Neuron (in vitro differentiated cells): Measurements from ENCODE around the gene SNRPA1.

ENCODE experiments used
- H2AFZ ChIP-seq: one replicate; pipeline ENCODE4 v1.6.1; 2013; ENCODE audit warnings: low read depth, mild to moderate bottlenecking, inconsistent platforms, low read length, moderate library complexity
- H3K27me3 ChIP-seq: one replicate; pipeline ENCODE4 v1.6.1; 2013; ENCODE audit warnings: low read length; ENCODE audit not compliant: insufficient read depth
- H3K36me3 ChIP-seq: one replicate; pipeline ENCODE4 v1.6.1; 2013; ENCODE audit warnings: low read length; ENCODE audit not compliant: insufficient read depth
- H3K4me1 ChIP-seq: one replicate; pipeline ENCODE4 v1.6.1; 2013; ENCODE audit warnings: low read length; ENCODE audit not compliant: insufficient read depth
- H3K4me3 ChIP-seq: 2 replicates; pipeline ENCODE4 v1.5.1; 2013; ENCODE audit warnings: mild to moderate bottlenecking, low read length, moderate library complexity
- H3K9me3 ChIP-seq: one replicate; pipeline ENCODE4 v1.6.1; 2013; ENCODE audit warnings: low read length

The SNRPA1 gene

GRCh38 chr15:101325263-101326025, 30.4 kb upstream of the SNRPA1 start:
- Histone ChIP-seq H3K27me3 (no peaks in the 10 kb centered on the region), H3K4me3 (no peak overlapping the region), H3K36me3 (no peaks in the 10 kb centered on the region), H2AFZ (no peak overlapping the region), H3K4me1 (no peaks in the 10 kb centered on the region), H3K9me3 (no peaks in the 10 kb centered on the region)

- Histone ChIP-seq H3K36me3 (no peaks in the 10 kb centered on the region), H3K4me1 (no peaks in the 10 kb centered on the region), H3K9me3 (no peaks in the 10 kb centered on the region), H2AFZ (no peak overlapping the region), H3K4me3 (no peak overlapping the region), H3K27me3 (no peaks in the 10 kb centered on the region)
Observed at GRCh38 chr15:101324524-101325177, 29.6 kb upstream of the SNRPA1 start.

GRCh38 chr15:101323793-101324523, 28.9 kb upstream of the SNRPA1 start:
- no peak overlapping the region for H3K4me3 ChIP-seq
- H3K4me1 ChIP-seq = no peaks in the 10 kb centered on the region
- no peaks in the 10 kb centered on the region for H3K9me3 ChIP-seq
- no peaks in the 10 kb centered on the region for H3K27me3 ChIP-seq
- H3K36me3 ChIP-seq = no peaks in the 10 kb centered on the region
- no peak overlapping the region for H2AFZ ChIP-seq

GRCh38 chr15:101322854-101323477, 27.9 kb upstream of the SNRPA1 start:
- no peak overlapping the region for H3K4me3 ChIP-seq
- no peaks in the 10 kb centered on the region for H3K4me1 ChIP-seq
- H3K36me3 ChIP-seq = no peaks in the 10 kb centered on the region
- H3K9me3 ChIP-seq = no peaks in the 10 kb centered on the region
- no peak overlapping the region for H2AFZ ChIP-seq
- no peaks in the 10 kb centered on the region for H3K27me3 ChIP-seq

- Histone ChIP-seq H2AFZ (no peak overlapping the region), H3K4me3 (no peak overlapping the region), H3K36me3 (no peaks in the 10 kb centered on the region), H3K4me1 (no peaks in the 10 kb centered on the region), H3K9me3 (no peaks in the 10 kb centered on the region), H3K27me3 (no peaks in the 10 kb centered on the region)
Observed at GRCh38 chr15:101322016-101322695, 27.1 kb upstream of the SNRPA1 start.

- Histone ChIP-seq H3K9me3 (no peaks in the 10 kb centered on the region), H3K4me1 (no peaks in the 10 kb centered on the region), H3K27me3 (no peaks in the 10 kb centered on the region), H3K36me3 (peaks cover 2% of the 10 kb centered on the region), H3K4me3 (no peak overlapping the region), H2AFZ (no peak overlapping the region)
Observed at GRCh38 chr15:101320501-101321052, 25.5 kb upstream of the SNRPA1 start.

GRCh38 chr15:101318839-101319238, 23.8 kb upstream of the SNRPA1 start:
- H3K27me3 ChIP-seq = no peaks in the 10 kb centered on the region
- H3K9me3 ChIP-seq = no peaks in the 10 kb centered on the region
- H3K36me3 ChIP-seq = peaks cover 2% of the 10 kb centered on the region
- no peak overlapping the region for H3K4me3 ChIP-seq
- no peaks in the 10 kb centered on the region for H3K4me1 ChIP-seq
- H2AFZ ChIP-seq = no peak overlapping the region

- Histone ChIP-seq H3K9me3 (no peaks in the 10 kb centered on the region), H3K27me3 (no peaks in the 10 kb centered on the region), H3K4me1 (no peaks in the 10 kb centered on the region), H3K36me3 (peaks cover 2% of the 10 kb centered on the region), H3K4me3 (no peak overlapping the region), H2AFZ (no peak overlapping the region)
Observed at GRCh38 chr15:101318147-101318819, 23.2 kb upstream of the SNRPA1 start.

GRCh38 chr15:101317336-101317872, 22.4 kb upstream of the SNRPA1 start:
- H3K27me3 ChIP-seq = no peaks in the 10 kb centered on the region
- H3K36me3 ChIP-seq = peaks cover 2% of the 10 kb centered on the region
- no peaks in the 10 kb centered on the region for H3K4me1 ChIP-seq
- H2AFZ ChIP-seq = no peak overlapping the region
- H3K9me3 ChIP-seq = no peaks in the 10 kb centered on the region
- no peak overlapping the region for H3K4me3 ChIP-seq

- Histone ChIP-seq H3K9me3 (no peaks in the 10 kb centered on the region), H3K4me1 (no peaks in the 10 kb centered on the region), H2AFZ (no peak overlapping the region), H3K27me3 (no peaks in the 10 kb centered on the region), H3K4me3 (no peak overlapping the region), H3K36me3 (peaks cover 2% of the 10 kb centered on the region)
Observed at GRCh38 chr15:101316529-101316928, 21.5 kb upstream of the SNRPA1 start.

GRCh38 chr15:101315736-101316135, 20.7 kb upstream of the SNRPA1 start:
- Histone ChIP-seq H3K4me1 (no peaks in the 10 kb centered on the region), H3K36me3 (peaks cover 2% of the 10 kb centered on the region), H3K9me3 (no peaks in the 10 kb centered on the region), H3K27me3 (no peaks in the 10 kb centered on the region), H2AFZ (no peak overlapping the region), H3K4me3 (no peak overlapping the region)
